AG09319 (cell line): ENCODE data around the gene ATRNL1.

Experiments used
- DNase-seq: peaks from one replicate; pipeline ENCODE4 v3.0.0-alpha.2; 2010; ENCODE audit warnings: low read depth; ENCODE audit errors: extremely low read depth
- CTCF ChIP-seq: IDR thresholded peaks from 2 replicates; pipeline ENCODE4 v1.5.1; 2011; ENCODE audit warnings: low read depth, mild to moderate bottlenecking, inconsistent platforms, low read length, moderate library complexity

ATRNL1 gene

DNA sequence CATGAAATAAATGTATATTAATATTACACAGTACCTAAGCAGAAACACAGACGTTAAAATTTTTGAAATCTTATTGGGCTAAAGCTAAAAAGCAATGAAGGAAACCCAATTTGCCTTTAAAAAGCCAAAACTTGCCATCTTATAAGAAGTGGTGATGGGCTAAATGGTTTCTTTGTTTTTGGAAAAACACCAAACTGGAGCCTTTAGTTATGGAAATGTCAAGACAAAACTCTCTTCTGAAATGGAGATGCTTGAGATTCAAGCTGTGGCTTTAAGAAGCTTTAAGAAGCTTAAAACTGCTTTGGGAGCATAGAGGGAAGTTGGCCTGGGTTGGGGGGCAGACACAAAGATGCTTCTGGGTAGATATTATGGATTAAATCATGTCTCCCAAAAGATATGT is 902.9 kb downstream of the ATRNL1 start:
- no peak for TF ChIP-seq CTCF
- DNase-seq: no peak

- TF ChIP-seq CTCF: no peak
- no peak for DNase-seq
These were observed 905.1 kb downstream of the ATRNL1 start for GRCh38 chr10:115998301-115998700.
